DND-41 (cell line): Measurements from ENCODE around the gene CEP85.

Experiments
- ATAC-seq: fragments of 200-7000 bp; cut with Tn5 transposase; 3 replicates; pipeline ENCODE4 v1.9.1; 2021; ENCODE audit warnings: low read depth; ENCODE audit not compliant: insufficient read depth
- DNase-seq: peaks from one replicate; pipeline ENCODE4 v3.0.0-alpha.2; 2020
- H2AFZ ChIP-seq: 2 replicates; pipeline ENCODE4 v1.6.0; 2012; ENCODE audit warnings: low read depth, low read length
- H3K27ac ChIP-seq: 2 replicates; pipeline ENCODE4 v1.5.1; 2012; ENCODE audit warnings: low read length, inconsistent platforms
- H3K27me3 ChIP-seq: fragments of 200-600 bp; sonication (generic); 2 replicates; pipeline ENCODE4 v1.6.0; 2012; ENCODE audit warnings: low read length, mild to moderate bottlenecking, inconsistent platforms; ENCODE audit not compliant: insufficient read depth, poor library complexity
- H3K36me3 ChIP-seq: 2 replicates; pipeline ENCODE4 v1.5.1; 2012; ENCODE audit warnings: low read length, inconsistent platforms; ENCODE audit not compliant: insufficient read depth
- H3K4me1 ChIP-seq: 2 replicates; pipeline ENCODE4 v1.5.1; 2012; ENCODE audit warnings: mild to moderate bottlenecking, low read length; ENCODE audit not compliant: insufficient read depth
- H3K4me2 ChIP-seq: 2 replicates; pipeline ENCODE4 v1.6.0; 2012; ENCODE audit warnings: mild to moderate bottlenecking, moderate library complexity, low read length, inconsistent platforms; ENCODE audit not compliant: insufficient read depth
- H3K4me3 ChIP-seq, 2 experiments: fragments of 200-600 bp in 1 of 2; shearing (Covaris generic) in 1 of 2; 2 replicates each; pipeline ENCODE4 v1.5.1; 2012 to 2016; ENCODE audit warnings: inconsistent platforms in 2 of 2, low read length in 2 of 2, mild to moderate bottlenecking in 2 of 2, low read depth in 1 of 2, moderate library complexity in 1 of 2
- H3K79me2 ChIP-seq: 2 replicates; pipeline ENCODE4 v1.6.0; 2012; ENCODE audit warnings: low read length, inconsistent platforms; ENCODE audit not compliant: insufficient read depth
- H3K9ac ChIP-seq: 2 replicates; pipeline ENCODE4 v1.6.0; 2012; ENCODE audit warnings: low read depth, mild to moderate bottlenecking, inconsistent platforms, low read length, moderate library complexity
- H3K9me3 ChIP-seq: 2 replicates; pipeline ENCODE4 v1.5.1; 2012; ENCODE audit warnings: low read length, moderate library complexity, mild to moderate bottlenecking, inconsistent platforms; ENCODE audit not compliant: insufficient read depth, severe bottlenecking
- H4K20me1 ChIP-seq: 2 replicates; pipeline ENCODE4 v1.6.0; 2012; ENCODE audit warnings: low read length; ENCODE audit not compliant: insufficient read depth
- EZH2 ChIP-seq: IDR thresholded peaks from 3 replicates; pipeline ENCODE4 v1.6.1; 2012; ENCODE audit warnings: borderline replicate concordance, low read depth, mild to moderate bottlenecking, moderate library complexity, low read length, inconsistent platforms; ENCODE audit not compliant: severe bottlenecking
- TF ChIP-seq, protein P1 (sequence below): IDR thresholded peaks from 2 replicates; pipeline ENCODE4 v1.5.1; 2012; ENCODE audit warnings: borderline replicate concordance, low read length, moderate library complexity, mild to moderate bottlenecking; ENCODE audit not compliant: poor library complexity, severe bottlenecking; ENCODE audit errors: extremely low read depth

CEP85 gene

DNA sequence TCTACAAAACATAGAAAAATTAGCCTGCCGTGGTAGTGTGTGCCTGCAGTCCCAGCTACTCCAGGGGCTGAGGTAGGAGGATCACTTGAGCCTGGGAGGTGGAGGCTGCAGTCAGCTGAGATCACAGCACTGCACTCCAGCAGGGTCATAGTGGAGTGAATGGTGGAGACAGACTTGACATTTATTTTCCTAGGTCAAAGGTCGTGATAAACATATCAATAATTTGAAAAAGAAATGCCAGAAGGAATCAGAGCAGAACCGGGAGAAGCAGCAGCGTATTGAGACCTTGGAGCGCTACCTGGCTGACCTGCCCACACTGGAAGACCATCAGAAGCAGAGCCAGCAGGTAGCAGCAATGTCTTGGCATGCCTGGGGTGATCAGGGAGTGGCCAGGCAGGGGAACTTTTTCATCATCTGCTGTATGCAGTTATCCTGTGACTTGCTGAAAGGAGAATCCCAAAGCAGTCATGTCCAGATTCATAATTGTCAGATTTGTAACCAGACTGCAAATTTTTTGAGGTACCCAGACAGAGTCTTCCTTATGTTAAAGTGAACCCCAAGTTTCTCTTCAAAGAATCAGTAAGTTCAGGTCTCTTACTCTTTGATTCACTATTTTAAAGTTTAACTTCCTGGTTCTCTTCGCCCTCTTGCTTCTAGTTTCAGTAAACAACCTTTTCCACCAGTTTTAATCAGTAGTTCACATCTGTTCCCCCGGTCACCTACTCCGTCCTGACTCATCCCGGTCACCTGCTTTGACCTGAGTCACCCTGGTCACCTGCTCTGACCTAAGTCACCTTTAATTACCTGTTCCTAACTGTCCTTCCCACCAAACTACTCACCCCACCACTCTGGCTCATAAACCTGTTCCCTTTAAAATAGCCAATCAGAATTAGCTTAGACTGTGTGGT, 34.5 kb downstream of the CEP85 start:
- H3K27ac ChIP-seq = no peak overlapping the region
- H3K9ac ChIP-seq = no peak overlapping the region
- no peak overlapping the region for H2AFZ ChIP-seq
- H3K27me3 ChIP-seq = no peaks in the 10 kb centered on the region
- H3K9me3 ChIP-seq = peaks cover 6% of the 10 kb centered on the region
- no peaks in the 10 kb centered on the region for H3K4me1 ChIP-seq
- no peak overlapping the region for H3K4me2 ChIP-seq
- no peaks in the 10 kb centered on the region for H3K79me2 ChIP-seq
- no peak for ATAC-seq
- H4K20me1 ChIP-seq = no peaks in the 10 kb centered on the region
- TF ChIP-seq, protein P1, sequence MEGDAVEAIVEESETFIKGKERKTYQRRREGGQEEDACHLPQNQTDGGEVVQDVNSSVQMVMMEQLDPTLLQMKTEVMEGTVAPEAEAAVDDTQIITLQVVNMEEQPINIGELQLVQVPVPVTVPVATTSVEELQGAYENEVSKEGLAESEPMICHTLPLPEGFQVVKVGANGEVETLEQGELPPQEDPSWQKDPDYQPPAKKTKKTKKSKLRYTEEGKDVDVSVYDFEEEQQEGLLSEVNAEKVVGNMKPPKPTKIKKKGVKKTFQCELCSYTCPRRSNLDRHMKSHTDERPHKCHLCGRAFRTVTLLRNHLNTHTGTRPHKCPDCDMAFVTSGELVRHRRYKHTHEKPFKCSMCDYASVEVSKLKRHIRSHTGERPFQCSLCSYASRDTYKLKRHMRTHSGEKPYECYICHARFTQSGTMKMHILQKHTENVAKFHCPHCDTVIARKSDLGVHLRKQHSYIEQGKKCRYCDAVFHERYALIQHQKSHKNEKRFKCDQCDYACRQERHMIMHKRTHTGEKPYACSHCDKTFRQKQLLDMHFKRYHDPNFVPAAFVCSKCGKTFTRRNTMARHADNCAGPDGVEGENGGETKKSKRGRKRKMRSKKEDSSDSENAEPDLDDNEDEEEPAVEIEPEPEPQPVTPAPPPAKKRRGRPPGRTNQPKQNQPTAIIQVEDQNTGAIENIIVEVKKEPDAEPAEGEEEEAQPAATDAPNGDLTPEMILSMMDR = no peak
- no peak for TF ChIP-seq EZH2
- no peak for DNase-seq
- H3K4me3 ChIP-seq = no peak overlapping the region
- H3K36me3 ChIP-seq = peaks cover 91% of the 10 kb centered on the region

DNA sequence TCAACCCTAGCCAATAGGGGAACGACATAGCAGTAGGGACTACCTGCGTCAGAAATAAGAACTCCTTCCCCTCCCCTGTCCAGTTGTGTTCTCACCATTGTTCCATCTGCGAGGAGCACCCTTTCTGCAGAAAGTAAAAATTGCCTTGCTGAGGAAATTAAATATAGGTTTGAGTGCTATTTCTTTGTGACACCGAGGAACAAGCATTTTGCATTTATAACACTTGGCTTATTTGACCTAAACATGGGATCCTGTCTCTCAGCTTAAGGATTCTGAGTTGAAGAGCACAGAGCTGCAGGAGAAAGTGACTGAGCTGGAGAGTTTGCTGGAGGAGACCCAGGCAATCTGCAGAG, 35.2 kb downstream of the CEP85 start:
- ATAC-seq = no peak
- Histone ChIP-seq H3K4me3 (no peak overlapping the region), H3K27ac (no peak overlapping the region), H3K4me1 (no peaks in the 10 kb centered on the region), H3K79me2 (no peaks in the 10 kb centered on the region), H4K20me1 (no peaks in the 10 kb centered on the region), H3K4me2 (no peak overlapping the region), H3K9ac (no peak overlapping the region), H2AFZ (no peak overlapping the region), H3K9me3 (peaks cover 6% of the 10 kb centered on the region), H3K27me3 (no peaks in the 10 kb centered on the region), H3K36me3 (peaks cover 88% of the 10 kb centered on the region)
- DNase-seq = no peak
- TF ChIP-seq, protein P1 = no peak
- TF ChIP-seq EZH2 = no peak

DNA sequence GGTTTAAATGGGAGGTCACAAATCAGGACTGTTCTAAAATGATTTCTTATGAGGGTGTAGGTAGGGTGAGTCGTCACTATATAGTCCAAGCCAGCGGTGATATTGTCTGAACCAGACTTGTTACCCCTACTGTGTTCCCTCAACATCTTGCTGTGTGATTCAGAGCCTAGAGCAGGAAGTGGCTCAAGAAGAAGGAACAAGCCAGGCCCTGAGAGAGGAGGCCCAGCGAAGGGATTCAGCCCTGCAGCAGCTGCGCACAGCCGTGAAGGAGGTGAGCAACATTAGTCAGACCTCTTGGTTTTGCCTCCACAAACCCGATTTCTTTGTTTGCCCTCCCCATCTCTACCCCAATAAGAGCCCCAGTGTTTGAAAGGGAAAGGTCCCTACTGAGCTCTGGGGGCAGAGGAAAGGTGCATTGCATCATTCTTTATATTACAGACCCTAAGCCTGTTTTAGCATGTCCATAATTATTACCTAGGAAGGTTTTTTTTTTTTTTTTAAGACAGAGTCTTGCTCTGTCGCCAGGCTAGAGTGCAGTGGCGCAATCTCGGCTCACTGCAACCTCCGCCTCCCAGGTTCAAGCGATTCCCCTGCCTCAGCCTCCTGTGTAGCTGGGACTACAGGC, 40.9 kb downstream of the CEP85 start:
- Histone ChIP-seq H3K9me3 (no peaks in the 10 kb centered on the region), H3K4me2 (no peak overlapping the region), H3K79me2 (peaks cover 11% of the 10 kb centered on the region), H4K20me1 (peaks cover 5% of the 10 kb centered on the region; the same call in 1 of the 2 replicates), H2AFZ (no peak overlapping the region), H3K27ac (no peak overlapping the region), H3K4me1 (peaks cover 25% of the 10 kb centered on the region), H3K36me3 (peaks cover 76% of the 10 kb centered on the region), H3K27me3 (no peaks in the 10 kb centered on the region), H3K9ac (no peak overlapping the region), H3K4me3 (no peak overlapping the region)
- DNase-seq = no peak
- ATAC-seq = no peak
- no peak for TF ChIP-seq EZH2
- TF ChIP-seq, protein P1 = no peak
